Upper lobe of right lung (tissue), 1 donor: ENCODE results near the gene RBMS3. TPM values are rescaled to one million over a fixed set of nuclear protein-coding genes. Genes with fewer than 3 reads are reported as not detected.

Experiments used
- ATAC-seq: fragments of 200-7000 bp; cut with Tn5 transposase; one replicate; pipeline ENCODE4 v1.9.1; 2020; ENCODE audit warnings: mild to moderate bottlenecking, moderate library complexity
- DNase-seq: peaks from one replicate; pipeline ENCODE4 v3.0.0-alpha.2; 2020
- H3K27ac ChIP-seq: fragments of 200-600 bp; one replicate; pipeline ENCODE4 v1.8.0; 2022
- H3K27me3 ChIP-seq: fragments of 200-600 bp; one replicate; pipeline ENCODE4 v1.8.0; 2022; ENCODE audit warnings: mild to moderate bottlenecking
- H3K36me3 ChIP-seq: fragments of 200-600 bp; one replicate; pipeline ENCODE4 v1.8.0; 2022
- H3K4me1 ChIP-seq: fragments of 200-600 bp; one replicate; pipeline ENCODE4 v1.8.0; 2022
- H3K4me3 ChIP-seq: fragments of 200-600 bp; one replicate; pipeline ENCODE4 v1.8.0; 2022; ENCODE audit warnings: mild to moderate bottlenecking
- H3K9me3 ChIP-seq: fragments of 200-600 bp; one replicate; pipeline ENCODE4 v1.8.0; 2022
- CTCF ChIP-seq: fragments of 200-600 bp; IDR thresholded peaks from one replicate; pipeline ENCODE4 v1.8.0; 2022; ENCODE audit warnings: antibody characterized with exemption
- intact Hi-C: fragments of 100-400 bp; cut with DNase I; formaldehyde crosslinking; loops from one replicate; pipeline ENCODE4 v1.11.0; 2022
- total RNA-seq: library from RNA; stranded (reverse); fragmentation: NEBNext Ultra II Directional; extraction: Animal tissue kit (Norgen Biotek cat#: 25700); gene quantifications from one replicate; pipeline ENCODE4 v1.2.1, GENCODE V29; 2021
- donor health status: DM: no; HTN: yes; CAD: no; lungs with severe emphysema.

RBMS3 gene
- total RNA-seq, 1 donor from 2014 or later = 85.9 TPM

- TF ChIP-seq CTCF = no peak
- no peaks in the 10 kb centered on the region for H3K9me3 ChIP-seq
- intact Hi-C loops = no loop called here
- no peaks in the 10 kb centered on the region for H3K27me3 ChIP-seq
- no peak for ATAC-seq
- H3K4me1 ChIP-seq = no peaks in the 10 kb centered on the region
- H3K4me3 ChIP-seq = no peak overlapping the region
- no peaks in the 10 kb centered on the region for H3K36me3 ChIP-seq
- no peak for DNase-seq
- H3K27ac ChIP-seq = no peak overlapping the region
Measured at GRCh38 chr3:29559741-29560465, 279.0 kb downstream of the RBMS3 start.

- Histone ChIP-seq H3K9me3 (no peaks in the 10 kb centered on the region), H3K4me1 (peaks cover 4% of the 10 kb centered on the region), H3K27me3 (no peaks in the 10 kb centered on the region), H3K27ac (no peak overlapping the region), H3K36me3 (no peaks in the 10 kb centered on the region), H3K4me3 (no peak overlapping the region)
- intact Hi-C loops = no loop called here
- DNase-seq = no peak
- ATAC-seq = no peak
- TF ChIP-seq CTCF = no peak
Measured at GRCh38 chr3:29561651-29562149, 280.8 kb downstream of the RBMS3 start.

GRCh38 chr3:29565236-29565635, 284.4 kb downstream of the RBMS3 start:
- H3K27ac ChIP-seq = no peak overlapping the region

GRCh38 chr3:29567501-29567900, 286.6 kb downstream of the RBMS3 start:
- H3K27me3 ChIP-seq = no peaks in the 10 kb centered on the region
- H3K9me3 ChIP-seq = no peaks in the 10 kb centered on the region
- ATAC-seq = no peak
- no peaks in the 10 kb centered on the region for H3K36me3 ChIP-seq
- TF ChIP-seq CTCF = no peak
- no peak overlapping the region for H3K4me3 ChIP-seq
- peaks cover 4% of the 10 kb centered on the region for H3K4me1 ChIP-seq
- no peak for DNase-seq
- intact Hi-C loops = no loop called here
- H3K27ac ChIP-seq = no peak overlapping the region

More at GRCh38 chr3:29565236-29565635, 284.4 kb downstream of the RBMS3 start:
- no peaks in the 10 kb centered on the region for H3K9me3 ChIP-seq
- no peak for TF ChIP-seq CTCF
- intact Hi-C loops = no loop called here
- H3K4me1 ChIP-seq = peaks cover 4% of the 10 kb centered on the region
- no peak overlapping the region for H3K4me3 ChIP-seq
- H3K36me3 ChIP-seq = no peaks in the 10 kb centered on the region
- H3K27me3 ChIP-seq = no peaks in the 10 kb centered on the region
- DNase-seq (no peak), ATAC-seq (no peak)

GRCh38 chr3:29568355-29568754, 287.5 kb downstream of the RBMS3 start:
- intact Hi-C loops = no loop called here
- H3K9me3 ChIP-seq = no peaks in the 10 kb centered on the region
- H3K4me1 ChIP-seq = peaks cover 4% of the 10 kb centered on the region
- H3K27me3 ChIP-seq = no peaks in the 10 kb centered on the region
- ATAC-seq = no peak
- H3K27ac ChIP-seq = no peak overlapping the region
- TF ChIP-seq CTCF = no peak
- no peaks in the 10 kb centered on the region for H3K36me3 ChIP-seq
- DNase-seq = no peak
- no peak overlapping the region for H3K4me3 ChIP-seq
